CD4-positive, alpha-beta memory T cell (primary cell): ENCODE results near the gene ABHD17C. TPM values are rescaled to one million over a fixed set of nuclear protein-coding genes. Genes with fewer than 3 reads are reported as not detected.

ENCODE experiments used
- CTCF ChIA-PET: fragments of 350-600 bp; sonication (Branson Sonifier 250); formaldehyde crosslinking; loops from one replicate; lab custom pipeline; 2021; ENCODE audit warnings: inconsistent platforms; ENCODE audit not compliant: partially characterized antibody; lab: Charles Lee
- POLR2A ChIA-PET: fragments of 350-600 bp; sonication (Branson Sonifier 250); formaldehyde crosslinking; loops from one replicate; lab custom pipeline; 2021; ENCODE audit not compliant: partially characterized antibody; lab: Charles Lee
- DNase-seq, 5 donors: peaks; one replicate each; pipeline versions ENCODE4 v3.0.0 to v3.0.0-alpha.2; 2020 to 2022; ENCODE audit warnings: mixed read lengths in 1 of 5
- H3K27ac ChIP-seq: one replicate; pipeline ENCODE4 v1.7.0; 2013; ENCODE audit warnings: low read depth, low read length
- H3K27me3 ChIP-seq: 2 replicates; pipeline ENCODE4 v1.7.0; 2013; ENCODE audit warnings: mild to moderate bottlenecking, low read length, moderate library complexity; ENCODE audit not compliant: insufficient read depth
- H3K36me3 ChIP-seq: 2 replicates; pipeline ENCODE4 v1.7.0; 2013; ENCODE audit warnings: mild to moderate bottlenecking, low read length, moderate library complexity; ENCODE audit not compliant: insufficient read depth
- H3K4me1 ChIP-seq: 2 replicates; pipeline ENCODE4 v1.7.0; 2013; ENCODE audit warnings: mild to moderate bottlenecking, low read length, moderate library complexity; ENCODE audit not compliant: insufficient read depth
- H3K4me3 ChIP-seq, 2 donors: one replicate each; pipeline ENCODE4 v1.7.0; 2013; ENCODE audit warnings: low read length in 2 of 2, mild to moderate bottlenecking in 1 of 2
- H3K9me3 ChIP-seq, 2 donors: one replicate each; pipeline ENCODE4 v1.7.0; 2013; ENCODE audit warnings: low read length in 2 of 2, control low read depth in 1 of 2; ENCODE audit not compliant: control insufficient read depth in 1 of 2
- H3K27ac Mint-ChIP-seq, 7 donors: one replicate each; pipeline ENCODE4 v1.8.0; 2020 to 2021; ENCODE audit warnings: mixed read lengths in 7 of 7, mild to moderate bottlenecking in 6 of 7, inconsistent platforms in 3 of 7, moderate library complexity in 3 of 7
- H3K27me3 Mint-ChIP-seq, 2 donors: one replicate each; pipeline ENCODE4 v1.8.0; 2020 to 2021; ENCODE audit warnings: mixed read lengths in 2 of 2
- H3K36me3 Mint-ChIP-seq, 2 donors: one replicate each; pipeline ENCODE4 v1.8.0; 2020 to 2021; ENCODE audit warnings: mixed read lengths in 2 of 2, inconsistent platforms in 1 of 2, mild to moderate bottlenecking in 1 of 2
- H3K4me1 Mint-ChIP-seq, 4 donors: one replicate each; pipeline ENCODE4 v1.8.0; 2020 to 2021; ENCODE audit warnings: mixed read lengths in 4 of 4, mild to moderate bottlenecking in 1 of 4
- H3K4me3 Mint-ChIP-seq, 8 donors: one replicate each; pipeline ENCODE4 v1.8.0; 2020 to 2021; ENCODE audit warnings: mixed read lengths in 8 of 8, mild to moderate bottlenecking in 7 of 8, moderate library complexity in 6 of 8, inconsistent platforms in 3 of 8
- H3K9me3 Mint-ChIP-seq, 8 donors: one replicate each; pipeline ENCODE4 v1.8.0; 2020 to 2021; ENCODE audit warnings: mixed read lengths in 8 of 8, mild to moderate bottlenecking in 5 of 8, inconsistent platforms in 3 of 8, moderate library complexity in 1 of 8
- intact Hi-C: fragments of 100-400 bp; cut with micrococcal nuclease; formaldehyde crosslinking; loops from one replicate; pipeline ENCODE4 v1.15.1; 2023
- polyA plus RNA-seq, 2 donors: library from polyadenylated mRNA; unstranded; fragments of 300-500 nt; fragmentation: Illumina TruSeq; gene quantifications; one replicate each; pipeline ENCODE4 v1.2.3, GENCODE V29; 2021
- total RNA-seq, 2 experiments: library from RNA; stranded (reverse); gene quantifications; one replicate each; pipeline ENCODE4 v1.2.3, GENCODE V29; 2021

ABHD17C gene
- total and polyA plus RNA-seq, 4 experiments from 2014 or later = 0.32 to 3.8 (median 3.4) TPM

- Mint-ChIP-seq H3K27me3 (no peaks in the 10 kb centered on the region), H3K4me3 (no peak overlapping the region), H3K27ac (no peak overlapping the region), H3K36me3 (no peaks in the 10 kb centered on the region), H3K9me3 (peaks cover 0 to 8% (median 2%) of the 10 kb centered on the region in 8 donors), H3K4me1 (peaks cover 0 to 3% (median 0%) of the 10 kb centered on the region in 4 donors)
- ChIA-PET CTCF (no interaction called here), POLR2A (no interaction called here)
- Histone ChIP-seq H3K4me1 (no peaks in the 10 kb centered on the region), H3K27me3 (no peaks in the 10 kb centered on the region), H3K9me3 (no peaks in the 10 kb centered on the region), H3K4me3 (no peak overlapping the region), H3K27ac (no peak overlapping the region), H3K36me3 (no peaks in the 10 kb centered on the region)
- DNase-seq = no peak
- intact Hi-C loops = no loop called here
These were observed 44.8 kb downstream of the ABHD17C start for GRCh38 chr15:80739919-80740318.

- Mint-ChIP-seq H3K9me3 (peaks cover 2 to 11% (median 5%) of the 10 kb centered on the region in 8 donors), H3K4me3 (no peak overlapping the region), H3K27me3 (peaks cover 0 to 2% of the 10 kb centered on the region in 2 donors), H3K4me1 (peaks cover 0 to 3% (median 0%) of the 10 kb centered on the region in 4 donors), H3K36me3 (peaks cover 0 to 8% of the 10 kb centered on the region in 2 donors), H3K27ac (no peak overlapping the region)
- Histone ChIP-seq H3K36me3 (no peaks in the 10 kb centered on the region), H3K9me3 (no peaks in the 10 kb centered on the region), H3K27me3 (no peaks in the 10 kb centered on the region), H3K4me1 (no peaks in the 10 kb centered on the region), H3K4me3 (no peak overlapping the region), H3K27ac (no peak overlapping the region)
- intact Hi-C loops = no loop called here
- POLR2A ChIA-PET = no interaction called here
- CTCF ChIA-PET = no interaction called here
- DNase-seq = no peak
These were observed 47.0 kb downstream of the ABHD17C start for GRCh38 chr15:80742081-80742480.

DNA sequence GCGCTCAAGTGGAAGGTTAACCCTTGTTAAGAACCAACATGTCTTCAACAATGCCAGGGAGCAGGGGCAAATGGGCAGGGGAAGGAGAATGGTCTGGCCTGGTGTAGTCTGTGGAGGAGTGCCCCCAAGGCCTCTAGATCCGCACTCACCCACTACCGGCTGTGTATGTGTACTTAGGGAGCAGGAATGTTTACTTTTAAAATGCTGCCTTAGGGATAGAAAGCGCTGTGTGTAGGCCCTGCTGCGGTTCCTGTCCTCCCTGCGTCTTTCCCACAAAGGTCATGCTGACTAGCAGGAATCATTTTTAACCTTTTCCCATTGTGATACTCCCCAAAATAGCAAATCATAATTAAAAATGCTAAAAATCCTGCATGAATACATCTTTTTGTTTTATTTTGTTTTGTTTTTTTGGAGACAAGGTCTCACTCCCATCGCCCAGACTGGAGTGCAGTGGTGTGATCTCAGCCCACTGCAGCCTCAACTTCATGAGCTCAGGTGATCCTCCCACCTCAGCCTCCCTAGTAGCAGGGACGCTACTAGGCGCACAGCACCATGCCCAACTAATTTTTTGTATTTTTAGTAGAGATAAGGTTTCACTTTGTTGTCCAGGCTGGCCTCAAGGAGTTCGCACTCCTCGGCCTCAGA is 48.2 kb downstream of the ABHD17C start:
- Mint-ChIP-seq H3K27me3 (peaks cover 0 to 2% of the 10 kb centered on the region in 2 donors), H3K36me3 (peaks cover 0 to 8% of the 10 kb centered on the region in 2 donors), H3K9me3 (peaks cover 2 to 11% (median 5%) of the 10 kb centered on the region in 8 donors), H3K4me3 (no peak overlapping the region), H3K4me1 (peaks cover 0 to 3% (median 0%) of the 10 kb centered on the region in 4 donors), H3K27ac (no peak overlapping the region)
- CTCF ChIA-PET = no interaction called here
- no peak overlapping the region for H3K27ac ChIP-seq
- POLR2A ChIA-PET = no interaction called here
- DNase-seq = no peak
- H3K9me3 ChIP-seq = no peaks in the 10 kb centered on the region
- intact Hi-C loops = no loop called here
- no peaks in the 10 kb centered on the region for H3K36me3 ChIP-seq
- H3K4me1 ChIP-seq = no peaks in the 10 kb centered on the region
- H3K4me3 ChIP-seq = no peak overlapping the region
- no peaks in the 10 kb centered on the region for H3K27me3 ChIP-seq

- ChIA-PET CTCF (no interaction called here), POLR2A (no interaction called here)
- Mint-ChIP-seq H3K27ac (no peak overlapping the region), H3K9me3 (peaks cover 0 to 7% (median 4%) of the 10 kb centered on the region in 8 donors), H3K4me1 (no peaks in the 10 kb centered on the region), H3K27me3 (peaks cover 0 to 2% of the 10 kb centered on the region in 2 donors), H3K36me3 (peaks cover 0 to 8% of the 10 kb centered on the region in 2 donors), H3K4me3 (no peak overlapping the region)
- Histone ChIP-seq H3K27me3 (no peaks in the 10 kb centered on the region), H3K4me3 (no peak overlapping the region), H3K36me3 (no peaks in the 10 kb centered on the region), H3K4me1 (no peaks in the 10 kb centered on the region), H3K9me3 (no peaks in the 10 kb centered on the region), H3K27ac (no peak overlapping the region)
- no peak for DNase-seq
- intact Hi-C loops = no loop called here
These were observed 49.3 kb downstream of the ABHD17C start for GRCh38 chr15:80744415-80744814.

- H3K4me1 ChIP-seq = no peaks in the 10 kb centered on the region
- ChIA-PET POLR2A (no interaction called here), CTCF (no interaction called here)
- H3K4me3 Mint-ChIP-seq = no peak overlapping the region
- peak overlapping the region in 1 of 7 donors; percentile 36 for H3K27ac Mint-ChIP-seq
- H3K9me3 Mint-ChIP-seq = peaks cover 0 to 7% (median 3%) of the 10 kb centered on the region in 8 donors
- H3K27me3 ChIP-seq = no peaks in the 10 kb centered on the region
- H3K4me3 ChIP-seq = no peak overlapping the region
- no peaks in the 10 kb centered on the region for H3K4me1 Mint-ChIP-seq
- DNase-seq = no peak
- H3K36me3 ChIP-seq = no peaks in the 10 kb centered on the region
- intact Hi-C loops = no loop called here
- H3K27me3 Mint-ChIP-seq = peaks cover 0 to 2% of the 10 kb centered on the region in 2 donors
- H3K27ac ChIP-seq = no peak overlapping the region
- H3K36me3 Mint-ChIP-seq = peaks cover 4 to 10% of the 10 kb centered on the region in 2 donors
- H3K9me3 ChIP-seq = no peaks in the 10 kb centered on the region
These were observed 49.7 kb downstream of the ABHD17C start for GRCh38 chr15:80744826-80745225.

DNA sequence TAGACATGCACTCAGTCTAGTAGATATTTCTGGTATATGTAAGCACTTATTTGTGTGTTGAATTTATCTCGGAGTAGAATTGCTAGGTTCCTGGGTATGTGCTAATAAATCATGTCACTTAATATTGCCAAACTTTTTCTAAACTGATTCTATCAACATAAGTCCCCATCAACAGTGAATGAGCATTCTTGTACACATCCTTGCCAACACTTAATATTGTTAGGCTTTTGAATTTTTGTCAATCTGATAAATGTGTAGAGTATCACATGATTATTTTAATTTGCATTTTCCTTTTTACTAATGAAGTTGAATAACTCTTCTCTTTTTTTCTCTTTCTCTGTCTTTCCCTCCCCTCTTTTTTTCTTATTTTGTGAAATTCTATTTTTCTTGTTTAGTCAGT is 50.8 kb downstream of the ABHD17C start:
- no peaks in the 10 kb centered on the region for H3K4me1 ChIP-seq
- no peak for DNase-seq
- no peaks in the 10 kb centered on the region for H3K4me1 Mint-ChIP-seq
- no peaks in the 10 kb centered on the region for H3K9me3 ChIP-seq
- H3K27me3 ChIP-seq = no peaks in the 10 kb centered on the region
- H3K4me3 Mint-ChIP-seq = no peak overlapping the region
- H3K27me3 Mint-ChIP-seq = peaks cover 0 to 2% of the 10 kb centered on the region in 2 donors
- CTCF ChIA-PET = no interaction called here
- H3K4me3 ChIP-seq = no peak overlapping the region
- peaks cover 7 to 18% of the 10 kb centered on the region in 2 donors for H3K36me3 Mint-ChIP-seq
- H3K27ac ChIP-seq = no peak overlapping the region
- H3K36me3 ChIP-seq = no peaks in the 10 kb centered on the region
- intact Hi-C loops = no loop called here
- POLR2A ChIA-PET = no interaction called here
- H3K27ac Mint-ChIP-seq = peak overlapping the region in 1 of 7 donors; percentile 2
- peaks cover 0 to 7% (median 3%) of the 10 kb centered on the region in 8 donors for H3K9me3 Mint-ChIP-seq

GRCh38 chr15:80747317-80748053 is 52.4 kb downstream of the ABHD17C start:
- Mint-ChIP-seq H3K4me3 (no peak overlapping the region), H3K27me3 (peaks cover 0 to 2% of the 10 kb centered on the region in 2 donors), H3K36me3 (peaks cover 7 to 18% of the 10 kb centered on the region in 2 donors), H3K9me3 (peaks cover 0 to 7% (median 3%) of the 10 kb centered on the region in 8 donors), H3K4me1 (no peaks in the 10 kb centered on the region), H3K27ac (no peak overlapping the region)
- no peaks in the 10 kb centered on the region for H3K4me1 ChIP-seq
- H3K27ac ChIP-seq = no peak overlapping the region
- H3K27me3 ChIP-seq = no peaks in the 10 kb centered on the region
- intact Hi-C loops = no loop called here
- DNase-seq = no peak
- H3K9me3 ChIP-seq = no peaks in the 10 kb centered on the region
- CTCF ChIA-PET = no interaction called here
- H3K4me3 ChIP-seq = no peak overlapping the region
- H3K36me3 ChIP-seq = no peaks in the 10 kb centered on the region
- POLR2A ChIA-PET = no interaction called here
